ENCODE measurements around the gene STK32B. TPM values are rescaled to one million over a fixed set of nuclear protein-coding genes. Genes with fewer than 3 reads are reported as not detected.
A peak's percentile ranks its signal among the peaks of the same experiment; 100 is the strongest.

STK32B gene
- total RNA-seq, 1 donor from 2014 or later: 46.9 TPM

- Mint-ChIP-seq H3K27me3 (ENCODE audit: unreplicated experiment) (no peaks in the 10 kb centered on the region), H3K36me3 (ENCODE audit: unreplicated experiment) (peaks cover 30% of the 10 kb centered on the region), H3K4me3 (ENCODE audit: unreplicated experiment) (no peak overlapping the region), H3K9me3 (ENCODE audit: unreplicated experiment) (peaks cover 9% of the 10 kb centered on the region), H3K4me1 (ENCODE audit: unreplicated experiment) (peaks cover 8% of the 10 kb centered on the region), H3K27ac (ENCODE audit: unreplicated experiment) (no peak overlapping the region)
- TF ChIP-seq CTCF (IDR thresholded peaks at IDR 0.05): no peak
- DNase-seq (ENCODE audit: extremely low spot score, unreplicated experiment): no peak
Measured at GRCh38 chr4:5422195-5422594, 370.9 kb downstream of the STK32B start.

- no peak overlapping the region for H3K27ac Mint-ChIP-seq (ENCODE audit: unreplicated experiment)
Measured at GRCh38 chr4:5423670-5424069, 372.4 kb downstream of the STK32B start.

GRCh38 chr4:5424211-5424610 lies 372.9 kb downstream of the STK32B start:
- DNase-seq (ENCODE audit: extremely low spot score, unreplicated experiment): peak; percentile 63
- peaks cover 7% of the 10 kb centered on the region for H3K9me3 Mint-ChIP-seq (ENCODE audit: unreplicated experiment)
- peaks cover 21% of the 10 kb centered on the region for H3K36me3 Mint-ChIP-seq (ENCODE audit: unreplicated experiment)
- H3K4me3 Mint-ChIP-seq (ENCODE audit: unreplicated experiment): no peak overlapping the region
- peaks cover 17% of the 10 kb centered on the region for H3K4me1 Mint-ChIP-seq (ENCODE audit: unreplicated experiment)
- H3K27ac Mint-ChIP-seq (ENCODE audit: unreplicated experiment): no peak overlapping the region
- TF ChIP-seq CTCF (IDR thresholded peaks at IDR 0.05): no peak
- H3K27me3 Mint-ChIP-seq (ENCODE audit: unreplicated experiment): no peaks in the 10 kb centered on the region

More at GRCh38 chr4:5423670-5424069, 372.4 kb downstream of the STK32B start:
- no peaks in the 10 kb centered on the region for H3K27me3 Mint-ChIP-seq (ENCODE audit: unreplicated experiment)
- peaks cover 17% of the 10 kb centered on the region for H3K4me1 Mint-ChIP-seq (ENCODE audit: unreplicated experiment)
- H3K36me3 Mint-ChIP-seq (ENCODE audit: unreplicated experiment): peaks cover 20% of the 10 kb centered on the region
- no peak for TF ChIP-seq CTCF (IDR thresholded peaks at IDR 0.05)
- DNase-seq (ENCODE audit: extremely low spot score, unreplicated experiment): peak; percentile 80
- H3K4me3 Mint-ChIP-seq (ENCODE audit: unreplicated experiment): no peak overlapping the region
- H3K9me3 Mint-ChIP-seq (ENCODE audit: unreplicated experiment): peaks cover 1% of the 10 kb centered on the region

GRCh38 chr4:5424901-5425300 lies 373.6 kb downstream of the STK32B start:
- Mint-ChIP-seq H3K4me1 (ENCODE audit: unreplicated experiment) (peaks cover 17% of the 10 kb centered on the region), H3K27me3 (ENCODE audit: unreplicated experiment) (no peaks in the 10 kb centered on the region), H3K36me3 (ENCODE audit: unreplicated experiment) (peaks cover 27% of the 10 kb centered on the region), H3K4me3 (ENCODE audit: unreplicated experiment) (no peak overlapping the region), H3K27ac (ENCODE audit: unreplicated experiment) (no peak overlapping the region), H3K9me3 (ENCODE audit: unreplicated experiment) (peaks cover 13% of the 10 kb centered on the region)
- TF ChIP-seq CTCF (IDR thresholded peaks at IDR 0.05): no peak
- DNase-seq (ENCODE audit: extremely low spot score, unreplicated experiment): peak; percentile 78

- Mint-ChIP-seq H3K36me3 (ENCODE audit: unreplicated experiment) (peaks cover 21% of the 10 kb centered on the region), H3K27me3 (ENCODE audit: unreplicated experiment) (no peaks in the 10 kb centered on the region), H3K4me3 (ENCODE audit: unreplicated experiment) (no peak overlapping the region), H3K4me1 (ENCODE audit: unreplicated experiment) (peaks cover 12% of the 10 kb centered on the region), H3K9me3 (ENCODE audit: unreplicated experiment) (peaks cover 24% of the 10 kb centered on the region), H3K27ac (ENCODE audit: unreplicated experiment) (no peak overlapping the region)
- no peak for TF ChIP-seq CTCF (IDR thresholded peaks at IDR 0.05)
- no peak for DNase-seq (ENCODE audit: extremely low spot score, unreplicated experiment)
Measured at GRCh38 chr4:5429747-5430146, 378.5 kb downstream of the STK32B start.
